H9 (cell line): Measurements from ENCODE around the gene TACR2. TPM values are rescaled to one million over a fixed set of nuclear protein-coding genes. Genes with fewer than 3 reads are reported as not detected.
A peak's percentile ranks its signal among the peaks of the same experiment; 100 is the strongest.

Source experiments
- DNase-seq: peaks from one replicate; pipeline ENCODE4 v3.0.0-alpha.2; 2017
- H2AFZ ChIP-seq: one replicate; pipeline ENCODE4 v1.6.1; 2013; ENCODE audit warnings: mild to moderate bottlenecking, low read length, control low read depth, moderate library complexity
- H2AK5ac ChIP-seq: 2 replicates; pipeline ENCODE4 v1.6.1; 2013; ENCODE audit warnings: low read length, control low read depth, mixed read lengths; ENCODE audit not compliant: insufficient read length
- H2BK120ac ChIP-seq: one replicate; pipeline ENCODE4 v1.6.1; 2013; ENCODE audit warnings: low read depth, mild to moderate bottlenecking, low read length, control low read depth, inconsistent platforms; ENCODE audit not compliant: poor library complexity, severe bottlenecking
- H2BK12ac ChIP-seq: 2 replicates; pipeline ENCODE4 v1.6.1; 2013; ENCODE audit warnings: low read length, control low read depth, mixed read lengths, low read depth; ENCODE audit not compliant: insufficient read length
- H2BK15ac ChIP-seq: 2 replicates; pipeline ENCODE4 v1.6.1; 2013; ENCODE audit warnings: low read depth, low read length, control low read depth
- H2BK20ac ChIP-seq: one replicate; pipeline ENCODE4 v1.6.1; 2013; ENCODE audit warnings: low read depth, mild to moderate bottlenecking, low read length, control low read depth, inconsistent platforms; ENCODE audit not compliant: poor library complexity, severe bottlenecking
- H2BK5ac ChIP-seq: 2 replicates; pipeline ENCODE4 v1.6.1; 2013; ENCODE audit warnings: low read length, control low read depth, mixed read lengths; ENCODE audit not compliant: insufficient read length
- H3K14ac ChIP-seq: 2 replicates; pipeline ENCODE4 v1.6.1; 2013; ENCODE audit warnings: low read length, control low read depth; ENCODE audit not compliant: insufficient read depth
- H3K18ac ChIP-seq: 2 replicates; pipeline ENCODE4 v1.6.1; 2013; ENCODE audit warnings: low read depth, mild to moderate bottlenecking, mixed read lengths, low read length, control low read depth; ENCODE audit not compliant: insufficient read length
- H3K23ac ChIP-seq: 2 replicates; pipeline ENCODE4 v1.6.1; 2013; ENCODE audit warnings: low read length, control low read depth, mixed read lengths, low read depth; ENCODE audit not compliant: insufficient read length
- H3K23me2 ChIP-seq: 2 replicates; pipeline ENCODE4 v1.6.1; 2013; ENCODE audit warnings: low read depth, mild to moderate bottlenecking, mixed read lengths, low read length, control low read depth; ENCODE audit not compliant: insufficient read length, poor library complexity, severe bottlenecking
- H3K27ac ChIP-seq: 2 replicates; pipeline ENCODE4 v1.5.1; 2013; ENCODE audit warnings: low read length, control low read depth, mixed read lengths, low read depth; ENCODE audit not compliant: insufficient read length
- H3K27me3 ChIP-seq: 2 replicates; pipeline ENCODE4 v1.6.1; 2013; ENCODE audit warnings: low read length, control low read depth, inconsistent platforms; ENCODE audit not compliant: insufficient read depth
- H3K4ac ChIP-seq: 2 replicates; pipeline ENCODE4 v1.6.1; 2013; ENCODE audit warnings: low read depth, mild to moderate bottlenecking, control low read depth, inconsistent platforms, low read length, moderate library complexity
- H3K4me1 ChIP-seq: 2 replicates; pipeline ENCODE4 v1.6.1; 2013; ENCODE audit warnings: low read length, control low read depth, inconsistent platforms; ENCODE audit not compliant: insufficient read depth
- H3K4me2 ChIP-seq: 2 replicates; pipeline ENCODE4 v1.6.1; 2013; ENCODE audit warnings: low read length, control low read depth, mixed read lengths; ENCODE audit not compliant: insufficient read length, insufficient read depth
- H3K56ac ChIP-seq: 2 replicates; pipeline ENCODE4 v1.6.1; 2013; ENCODE audit warnings: low read depth, mild to moderate bottlenecking, mixed read lengths, low read length, control low read depth; ENCODE audit not compliant: insufficient read length
- H3K79me1 ChIP-seq: 2 replicates; pipeline ENCODE4 v1.6.1; 2013; ENCODE audit warnings: low read depth, mild to moderate bottlenecking, moderate library complexity, low read length, control low read depth, inconsistent platforms; ENCODE audit not compliant: insufficient read depth, poor library complexity, severe bottlenecking
- H3K79me2 ChIP-seq: 2 replicates; pipeline ENCODE4 v1.6.1; 2013; ENCODE audit warnings: low read length, control low read depth, inconsistent platforms; ENCODE audit not compliant: insufficient read depth
- H3K9ac ChIP-seq: 2 replicates; pipeline ENCODE4 v1.6.1; 2013; ENCODE audit warnings: low read length, control low read depth, mixed read lengths; ENCODE audit not compliant: insufficient read length; ENCODE audit errors: extremely low read depth
- H3K9me3 ChIP-seq: one replicate; pipeline ENCODE4 v1.6.1; 2013; ENCODE audit warnings: low read depth, low read length, inconsistent platforms; ENCODE audit not compliant: control insufficient read depth
- H3T11ph ChIP-seq: one replicate; pipeline ENCODE4 v1.6.1; 2013; ENCODE audit warnings: mild to moderate bottlenecking, low read length, control low read depth, inconsistent platforms
- H4K20me1 ChIP-seq: one replicate; pipeline ENCODE4 v1.6.1; 2013; ENCODE audit not compliant: control insufficient read depth, insufficient read length, insufficient read depth
- H4K5ac ChIP-seq: 2 replicates; pipeline ENCODE4 v1.6.1; 2013; ENCODE audit warnings: low read depth, mild to moderate bottlenecking, mixed read lengths, low read length, control low read depth; ENCODE audit not compliant: insufficient read length
- H4K8ac ChIP-seq: replicated peaks from 2 replicates; pipeline ENCODE4 v1.6.1; 2013; ENCODE audit warnings: low read length, control low read depth, mixed read lengths, low read depth; ENCODE audit not compliant: insufficient read length
- H4K91ac ChIP-seq: 2 replicates; pipeline ENCODE4 v1.6.1; 2013; ENCODE audit warnings: low read depth, mild to moderate bottlenecking, moderate library complexity, mixed read lengths, low read length, control low read depth; ENCODE audit not compliant: insufficient read length
- H3K27ac Mint-ChIP-seq, 3 experiments: 2 replicates in 2 of 3; 3 replicates in 1 of 3; pipeline ENCODE4 v1.8.0; 2020 to 2021; ENCODE audit warnings: mixed read lengths in 3 of 3, mild to moderate bottlenecking in 1 of 3, moderate library complexity in 1 of 3
- H3K27me3 Mint-ChIP-seq: 2 replicates; pipeline ENCODE4 v1.8.0; 2021; ENCODE audit warnings: low read depth, mild to moderate bottlenecking, moderate library complexity, mixed read lengths
- H3K36me3 Mint-ChIP-seq, 3 experiments: 2 replicates in 2 of 3; 3 replicates in 1 of 3; pipeline ENCODE4 v1.8.0; 2020 to 2021; ENCODE audit warnings: low read depth in 3 of 3, mixed read lengths in 3 of 3; ENCODE audit not compliant: insufficient read depth in 1 of 3
- H3K4me1 Mint-ChIP-seq, 2 experiments: 2 replicates each; pipeline ENCODE4 v1.8.0; 2020; ENCODE audit warnings: mixed read lengths in 2 of 2
- H3K4me3 Mint-ChIP-seq, 2 experiments: 2 replicates in 1 of 2; 3 replicates in 1 of 2; pipeline ENCODE4 v1.8.0; 2020 to 2021; ENCODE audit warnings: mild to moderate bottlenecking in 2 of 2, mixed read lengths in 2 of 2, moderate library complexity in 1 of 2
- H3K9me3 Mint-ChIP-seq, 2 experiments: 2 replicates in 1 of 2; 3 replicates in 1 of 2; pipeline ENCODE4 v1.8.0; 2020; ENCODE audit warnings: mild to moderate bottlenecking in 2 of 2, mixed read lengths in 2 of 2, moderate library complexity in 1 of 2
- CTCF ChIP-seq: fragments of 200-600 bp; sonication (generic); conservative IDR thresholded peaks from 3 replicates; pipeline ENCODE4 v1.8.0; 2021; ENCODE audit warnings: antibody characterized with exemption, mild to moderate bottlenecking
- WGBS: extraction: QIAGEN DNeasy Blood & Tissue Kit; methylation state at CpG from one replicate; pipeline ENCODE4 v1.1.7; 2013; ENCODE audit warnings: missing lambda C conversion rate, low lambda C conversion rate, mixed read lengths; ENCODE audit not compliant: insufficient read length; ENCODE audit errors: extremely low coverage; 5-methylcytosine and 5-hydroxymethylcytosine counted together
- total RNA-seq: library from RNA; stranded (reverse); gene quantifications from 2 replicates; pipeline ENCODE4 v1.2.1, GENCODE V29; 2021

The TACR2 gene
- total RNA-seq, 1 experiment from 2014 or later: not detected

DNA sequence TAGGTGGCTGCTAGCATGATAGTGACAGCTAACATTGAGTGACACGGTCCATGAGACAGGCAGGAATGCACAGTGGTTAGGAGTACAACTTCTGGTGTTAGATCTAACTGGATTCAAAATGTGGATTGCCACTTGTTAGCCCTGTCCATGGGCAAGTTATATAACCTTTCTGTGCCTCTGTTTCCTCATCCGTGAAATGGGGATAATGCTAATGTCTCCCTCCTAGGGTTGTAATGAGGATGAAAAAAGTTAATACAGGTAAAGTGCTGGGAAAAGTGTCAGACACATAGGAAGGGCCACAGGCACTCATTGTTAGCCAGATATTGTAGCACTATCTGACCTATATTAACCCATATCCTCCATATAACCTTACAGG is 41.8 kb downstream of the TACR2 start:
- Histone ChIP-seq H4K20me1 (no peaks in the 10 kb centered on the region), H3K23me2 (no peaks in the 10 kb centered on the region), H3K4ac (no peak overlapping the region), H2AFZ (no peak overlapping the region), H2BK120ac (no peak overlapping the region), H3K23ac (no peak overlapping the region), H3K27ac (no peak overlapping the region), H3K14ac (no peak overlapping the region; the same call in 1 of the 2 replicates), H4K8ac (no peak overlapping the region), H3K9me3 (no peaks in the 10 kb centered on the region), H3K9ac (no peak overlapping the region), H2BK12ac (no peak overlapping the region), H3K27me3 (no peaks in the 10 kb centered on the region), H3K4me2 (no peak overlapping the region), H2AK5ac (no peak overlapping the region), H2BK20ac (no peak overlapping the region), H2BK5ac (no peak overlapping the region), H3K79me2 (no peaks in the 10 kb centered on the region; the same call in 1 of the 2 replicates), H4K5ac (no peak overlapping the region), H3K4me1 (peaks cover 1% of the 10 kb centered on the region; the same call in 1 of the 2 replicates), H3K56ac (no peak overlapping the region), H3K18ac (no peak overlapping the region), H3T11ph (no peak overlapping the region), H2BK15ac (no peak overlapping the region), H4K91ac (no peak overlapping the region), H3K79me1 (peaks cover 3% of the 10 kb centered on the region)
- no peak overlapping the region for H3K4me3 Mint-ChIP-seq
- no peaks in the 10 kb centered on the region for H3K9me3 Mint-ChIP-seq
- peaks cover 33 to 45% of the 10 kb centered on the region in 2 experiments for H3K4me1 Mint-ChIP-seq
- DNase-seq: no peak
- no peak for TF ChIP-seq CTCF
- no peaks in the 10 kb centered on the region for H3K27me3 Mint-ChIP-seq
- WGBS: no CpG with 5 or more reads among the region's 2 CpGs
- peak overlapping the region; percentile 80 to 93 (median 82); a peak in 3 of 7 replicates for H3K27ac Mint-ChIP-seq
- peaks cover 28 to 66% (median 46%) of the 10 kb centered on the region in 3 experiments for H3K36me3 Mint-ChIP-seq
